ENCODE results near the gene HTR2C. TPM values are rescaled to one million over a fixed set of nuclear protein-coding genes. Genes with fewer than 3 reads are reported as not detected.

The HTR2C gene
- total RNA-seq, 1 donor: under 0.01 TPM

- TF ChIP-seq CTCF (IDR thresholded peaks at IDR 0.05; ENCODE audit: insufficient read depth, low read depth, low read length): no peak
- DNase-seq (ENCODE audit: low read depth): no peak
- H3K4me3 ChIP-seq (ENCODE audit: low read depth, low read length): no peak overlapping the region
Observed at GRCh38 chrX:114710571-114710970, 126.7 kb downstream of the HTR2C start.

- no peak for TF ChIP-seq CTCF (IDR thresholded peaks at IDR 0.05; ENCODE audit: insufficient read depth, low read depth, low read length)
- no peak for DNase-seq (ENCODE audit: low read depth)
- no peak overlapping the region for H3K4me3 ChIP-seq (ENCODE audit: low read depth, low read length)
Observed at GRCh38 chrX:114712466-114712865, 128.6 kb downstream of the HTR2C start.

GRCh38 chrX:114715096-114715495, 131.2 kb downstream of the HTR2C start:
- no peak for TF ChIP-seq CTCF (IDR thresholded peaks at IDR 0.05; ENCODE audit: insufficient read depth, low read depth, low read length)
- no peak for DNase-seq (ENCODE audit: low read depth)
- no peak overlapping the region for H3K4me3 ChIP-seq (ENCODE audit: low read depth, low read length)

GRCh38 chrX:114717921-114718320, 134.0 kb downstream of the HTR2C start:
- no peak for DNase-seq (ENCODE audit: low read depth)
- TF ChIP-seq CTCF (IDR thresholded peaks at IDR 0.05; ENCODE audit: insufficient read depth, low read depth, low read length): peak; percentile 37
- H3K4me3 ChIP-seq (ENCODE audit: low read depth, low read length): no peak overlapping the region

GRCh38 chrX:114766541-114766940, 182.7 kb downstream of the HTR2C start:
- TF ChIP-seq CTCF (IDR thresholded peaks at IDR 0.05; ENCODE audit: insufficient read depth, low read depth, low read length): no peak
- H3K4me3 ChIP-seq (ENCODE audit: low read depth, low read length): no peak overlapping the region
- no peak for DNase-seq (ENCODE audit: low read depth)

GRCh38 chrX:114774691-114775090, 190.8 kb downstream of the HTR2C start:
- peak; percentile 1 for DNase-seq (ENCODE audit: low read depth)
- TF ChIP-seq CTCF (IDR thresholded peaks at IDR 0.05; ENCODE audit: insufficient read depth, low read depth, low read length): peak; percentile 17

GRCh38 chrX:114782925-114783324, 199.0 kb downstream of the HTR2C start:
- no peak for TF ChIP-seq CTCF (IDR thresholded peaks at IDR 0.05; ENCODE audit: insufficient read depth, low read depth, low read length)
- no peak for DNase-seq (ENCODE audit: low read depth)
- H3K4me3 ChIP-seq (ENCODE audit: low read depth, low read length): no peak overlapping the region

More at GRCh38 chrX:114774691-114775090, 190.8 kb downstream of the HTR2C start:
- no peak overlapping the region for H3K4me3 ChIP-seq (ENCODE audit: low read depth, low read length)

Data from fibroblast of villous mesenchyme (primary cell).